NCI-H1930 (cell line): ENCODE measurements around the gene CASQ2.
A peak's percentile ranks its signal among the peaks of the same experiment; 100 is the strongest.

ENCODE experiments used
- DNase-seq, 2 experiments: peaks; one replicate each; lab custom pipeline; 2025; lab: John Stamatoyannopoulos, UW

Gene CASQ2

GRCh38 chr1:115728341-115728740 lies 40.2 kb downstream of the CASQ2 start:
- DNase-seq = no peak

- no peak for DNase-seq
These were observed 40.7 kb downstream of the CASQ2 start for GRCh38 chr1:115727706-115728249.

- DNase-seq = no peak
These were observed 41.9 kb downstream of the CASQ2 start for GRCh38 chr1:115726570-115726969.

GRCh38 chr1:115726161-115726560 lies 42.4 kb downstream of the CASQ2 start:
- DNase-seq = no peak

GRCh38 chr1:115725600-115725999 lies 42.9 kb downstream of the CASQ2 start:
- no peak for DNase-seq

- no peak for DNase-seq
These were observed 44.8 kb downstream of the CASQ2 start for GRCh38 chr1:115723756-115724155.

- DNase-seq = no peak
These were observed 46.3 kb downstream of the CASQ2 start for GRCh38 chr1:115722221-115722620.

GRCh38 chr1:115719285-115719684 lies 49.2 kb downstream of the CASQ2 start:
- DNase-seq = no peak

GRCh38 chr1:115718011-115718754 lies 50.3 kb downstream of the CASQ2 start:
- no peak for DNase-seq

- DNase-seq = peak; percentile 4 to 11
These were observed 51.0 kb downstream of the CASQ2 start for GRCh38 chr1:115717541-115717940.

GRCh38 chr1:115714572-115715141 lies 53.9 kb downstream of the CASQ2 start:
- DNase-seq = no peak

- DNase-seq = no peak
These were observed 54.6 kb downstream of the CASQ2 start for GRCh38 chr1:115713906-115714305.

GRCh38 chr1:115712911-115713609 lies 55.5 kb downstream of the CASQ2 start:
- DNase-seq = no peak

GRCh38 chr1:115710859-115711624 lies 57.5 kb downstream of the CASQ2 start:
- DNase-seq = no peak

- DNase-seq = peak; percentile 27 to 38
These were observed 61.7 kb downstream of the CASQ2 start for GRCh38 chr1:115706587-115707425.

- no peak for DNase-seq
These were observed 62.6 kb downstream of the CASQ2 start for GRCh38 chr1:115705963-115706362.

GRCh38 chr1:115705085-115705951 lies 63.2 kb downstream of the CASQ2 start:
- no peak for DNase-seq

GRCh38 chr1:115702959-115703358 lies 65.6 kb downstream of the CASQ2 start:
- no peak for DNase-seq

GRCh38 chr1:115701090-115701489 lies 67.4 kb downstream of the CASQ2 start:
- no peak for DNase-seq

- DNase-seq = no peak
These were observed 70.9 kb downstream of the CASQ2 start for GRCh38 chr1:115697619-115698018.
